Liver (tissue), 3 donors: ENCODE data around the gene DCBLD2.

ENCODE experiments used
- GABPA ChIP-seq, 2 donors: IDR thresholded peaks in 1 of 2; conservative IDR thresholded peaks in 1 of 2; 2 replicates each; pipeline ENCODE4 v1.6.1; 2016; ENCODE audit warnings: antibody characterized with exemption in 2 of 2, mild to moderate bottlenecking in 1 of 2, moderate library complexity in 1 of 2
- REST ChIP-seq: IDR thresholded peaks from 2 replicates; pipeline ENCODE4 v1.6.1; 2016; ENCODE audit warnings: antibody characterized with exemption, mild to moderate bottlenecking
- ZBTB33 ChIP-seq: IDR thresholded peaks from 2 replicates; pipeline ENCODE4 v1.6.1; 2016; ENCODE audit warnings: antibody characterized with exemption
- TF ChIP-seq, protein P1 (sequence below): fragments of 150-350 bp; IDR thresholded peaks from 2 replicates; pipeline ENCODE4 v1.5.1; 2017; ENCODE audit warnings: improper control_type of control experiment, low read depth, low read length; ENCODE audit not compliant: missing input control
- donor health status: healthy.
- donor health status: healthy.

GRCh38 chr3:98897701-98898100 lies 3.8 kb downstream of the DCBLD2 start:
- TF ChIP-seq, protein P1, sequence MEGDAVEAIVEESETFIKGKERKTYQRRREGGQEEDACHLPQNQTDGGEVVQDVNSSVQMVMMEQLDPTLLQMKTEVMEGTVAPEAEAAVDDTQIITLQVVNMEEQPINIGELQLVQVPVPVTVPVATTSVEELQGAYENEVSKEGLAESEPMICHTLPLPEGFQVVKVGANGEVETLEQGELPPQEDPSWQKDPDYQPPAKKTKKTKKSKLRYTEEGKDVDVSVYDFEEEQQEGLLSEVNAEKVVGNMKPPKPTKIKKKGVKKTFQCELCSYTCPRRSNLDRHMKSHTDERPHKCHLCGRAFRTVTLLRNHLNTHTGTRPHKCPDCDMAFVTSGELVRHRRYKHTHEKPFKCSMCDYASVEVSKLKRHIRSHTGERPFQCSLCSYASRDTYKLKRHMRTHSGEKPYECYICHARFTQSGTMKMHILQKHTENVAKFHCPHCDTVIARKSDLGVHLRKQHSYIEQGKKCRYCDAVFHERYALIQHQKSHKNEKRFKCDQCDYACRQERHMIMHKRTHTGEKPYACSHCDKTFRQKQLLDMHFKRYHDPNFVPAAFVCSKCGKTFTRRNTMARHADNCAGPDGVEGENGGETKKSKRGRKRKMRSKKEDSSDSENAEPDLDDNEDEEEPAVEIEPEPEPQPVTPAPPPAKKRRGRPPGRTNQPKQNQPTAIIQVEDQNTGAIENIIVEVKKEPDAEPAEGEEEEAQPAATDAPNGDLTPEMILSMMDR: no peak
- TF ChIP-seq ZBTB33 (no peak), REST (no peak), GABPA (IDR thresholded peaks at IDR 0.05 in 1 of 2, conservative IDR thresholded peaks at IDR 0.05 in 1 of 2) (no peak)
